AG10803 (cell line): ENCODE measurements around the gene SEMA3D.

Experiments
- DNase-seq: peaks from one replicate; pipeline ENCODE4 v3.0.0; 2010; ENCODE audit warnings: low read depth
- H3K4me3 ChIP-seq: 2 replicates; pipeline ENCODE4 v1.5.1; 2011; ENCODE audit warnings: mild to moderate bottlenecking, low read length, control low read depth
- CTCF ChIP-seq: conservative IDR thresholded peaks from 2 replicates; pipeline ENCODE4 v1.5.1; 2011; ENCODE audit warnings: mild to moderate bottlenecking, low read length, control low read depth, inconsistent platforms

SEMA3D gene

DNA sequence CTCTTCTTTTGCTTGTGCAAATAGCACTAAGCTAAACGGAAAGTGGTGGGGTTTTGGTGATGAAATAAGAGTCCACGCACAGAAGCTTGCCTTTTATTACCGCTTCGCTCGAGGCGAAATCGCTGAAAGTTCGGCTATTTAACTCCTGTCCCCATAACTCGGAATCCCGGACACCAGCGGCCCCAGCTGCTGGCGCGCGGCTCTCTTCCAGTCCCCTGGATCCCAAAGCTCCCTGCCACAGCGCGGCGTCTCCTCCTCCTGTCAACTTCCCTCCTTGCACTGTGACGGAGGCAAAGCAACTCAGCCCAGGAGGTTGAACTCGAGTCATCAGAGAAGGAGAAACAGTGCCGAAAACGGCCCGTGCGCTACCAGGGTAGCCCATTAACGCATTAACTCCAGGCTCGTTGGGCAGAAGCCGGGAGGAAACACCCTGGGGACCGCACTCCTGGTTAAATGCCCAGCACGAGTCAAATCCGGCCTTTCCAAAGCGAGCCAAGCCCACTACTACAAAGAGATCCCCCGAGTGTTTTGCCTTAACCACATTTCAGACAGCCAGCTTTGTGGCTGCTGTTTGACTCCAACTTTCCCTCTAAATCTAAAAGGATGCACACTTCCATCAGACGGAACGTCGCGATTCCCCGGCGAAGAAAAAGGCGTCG is 1.3 kb downstream of the SEMA3D start:
- TF ChIP-seq CTCF, result peak; percentile 44
- H3K4me3 ChIP-seq, result peak overlapping the region; percentile 83
- DNase-seq, result peak; percentile 65

GRCh38 chr7:85184599-85185423 is 2.0 kb downstream of the SEMA3D start:
- no peak for TF ChIP-seq CTCF
- peak overlapping the region; percentile 83 for H3K4me3 ChIP-seq
- DNase-seq, result peak; percentile 40

DNA sequence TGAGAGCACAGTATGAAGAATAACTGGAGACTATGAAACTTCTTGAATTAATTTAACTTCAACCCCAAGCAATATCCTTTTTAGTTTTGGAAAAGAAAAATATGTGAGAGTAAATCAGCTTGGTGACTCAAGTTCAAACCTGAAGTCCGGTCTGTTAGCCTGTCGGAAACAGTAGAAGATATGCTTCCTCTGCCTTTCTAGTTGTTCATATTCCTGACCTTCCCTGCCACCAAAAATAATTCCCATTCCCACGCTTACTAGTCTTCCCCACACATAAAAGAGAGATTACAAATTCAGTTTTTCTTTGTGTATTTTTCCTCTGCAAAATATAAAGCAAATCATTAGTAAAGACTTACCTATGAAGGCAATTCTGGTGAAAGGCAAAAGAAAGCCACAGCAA is 3.6 kb downstream of the SEMA3D start:
- TF ChIP-seq CTCF, result no peak
- DNase-seq, result no peak
- H3K4me3 ChIP-seq, result no peak overlapping the region

- TF ChIP-seq CTCF, result no peak
- DNase-seq, result peak; percentile 57
- H3K4me3 ChIP-seq, result no peak overlapping the region
These were observed 8.1 kb downstream of the SEMA3D start for GRCh38 chr7:85178531-85179298.

DNA sequence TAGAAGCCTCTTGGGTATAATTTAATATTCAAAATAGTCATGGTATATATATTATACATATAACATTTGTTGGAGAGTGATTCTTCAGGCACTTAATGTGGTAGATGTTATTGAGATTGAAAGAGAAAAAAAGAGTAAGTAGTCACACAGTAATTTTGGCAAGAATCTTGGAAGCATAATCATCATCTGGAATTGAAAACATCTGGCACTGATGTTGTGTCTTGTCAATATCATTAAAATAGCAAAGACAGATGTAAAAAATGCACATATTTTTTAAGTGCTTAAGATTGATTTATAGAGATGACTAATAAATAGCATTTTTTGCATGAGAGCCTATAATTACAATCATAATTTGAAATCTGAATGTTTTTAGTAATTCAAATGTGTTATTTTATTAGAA is 9.5 kb downstream of the SEMA3D start:
- DNase-seq, result peak; percentile 77
- H3K4me3 ChIP-seq, result no peak overlapping the region
- no peak for TF ChIP-seq CTCF

GRCh38 chr7:85176197-85176596 is 10.7 kb downstream of the SEMA3D start:
- H3K4me3 ChIP-seq, result no peak overlapping the region
- no peak for TF ChIP-seq CTCF
- peak; percentile 34 for DNase-seq
